ENCODE data around the gene PLXNA2.

Gene PLXNA2

GRCh38 chr1:208239473-208240381 lies 4.5 kb downstream of the PLXNA2 start:
- DNase-seq, result no peak

GRCh38 chr1:208238710-208239472 lies 5.3 kb downstream of the PLXNA2 start:
- DNase-seq, result no peak

- no peak for DNase-seq
These were observed 6.9 kb downstream of the PLXNA2 start for GRCh38 chr1:208237241-208237640.

- DNase-seq, result no peak
These were observed 8.0 kb downstream of the PLXNA2 start for GRCh38 chr1:208235982-208236761.

- DNase-seq, result no peak
These were observed 8.7 kb downstream of the PLXNA2 start for GRCh38 chr1:208235356-208235981.

GRCh38 chr1:208234721-208235120 lies 9.5 kb downstream of the PLXNA2 start:
- DNase-seq, result no peak

- DNase-seq, result no peak
These were observed 10.2 kb downstream of the PLXNA2 start for GRCh38 chr1:208233978-208234377.

- DNase-seq, result no peak
These were observed 10.6 kb downstream of the PLXNA2 start for GRCh38 chr1:208233546-208233945.

- no peak for DNase-seq
These were observed 11.5 kb downstream of the PLXNA2 start for GRCh38 chr1:208232662-208233038.

GRCh38 chr1:208231881-208232661 lies 12.1 kb downstream of the PLXNA2 start:
- DNase-seq, result peak; percentile 15

GRCh38 chr1:208230668-208231529 lies 13.3 kb downstream of the PLXNA2 start:
- no peak for DNase-seq

- DNase-seq, result no peak
These were observed 15.6 kb downstream of the PLXNA2 start for GRCh38 chr1:208228550-208228949.

GRCh38 chr1:208228026-208228425 lies 16.2 kb downstream of the PLXNA2 start:
- DNase-seq, result no peak

- DNase-seq, result no peak
These were observed 16.8 kb downstream of the PLXNA2 start for GRCh38 chr1:208227366-208227765.

GRCh38 chr1:208225954-208226937 lies 17.9 kb downstream of the PLXNA2 start:
- no peak for DNase-seq

- no peak for DNase-seq
These were observed 19.9 kb downstream of the PLXNA2 start for GRCh38 chr1:208224192-208224713.

GRCh38 chr1:208223136-208223535 lies 21.0 kb downstream of the PLXNA2 start:
- no peak for DNase-seq

GRCh38 chr1:208222376-208223126 lies 21.6 kb downstream of the PLXNA2 start:
- no peak for DNase-seq

- DNase-seq, result no peak
These were observed 22.9 kb downstream of the PLXNA2 start for GRCh38 chr1:208221291-208221622.

Measured in T1000 (cell line).